OCI-LY7 (cell line): Measurements from ENCODE around the gene ARIH1. TPM values are rescaled to one million over a fixed set of nuclear protein-coding genes. Genes with fewer than 3 reads are reported as not detected.

Experiments used
- BruUV-seq: library from RNA; stranded (reverse); fragments of 400-500 nt; replicated peaks from 2 replicates; lab custom pipeline; 2021; lab: Mats Ljungman, UMichigan
- CTCF ChIA-PET: fragments of 300-600 bp; sonication (Branson Sonifier 250); formaldehyde crosslinking; loops from one replicate; lab custom pipeline; 2022; ENCODE audit warnings: antibody characterized with exemption; ENCODE audit not compliant: unreplicated experiment; lab: Charles Lee
- POLR2A ChIA-PET: fragments of 300-600 bp; sonication (Branson Sonifier 250); formaldehyde crosslinking; loops from one replicate; lab custom pipeline; 2022; ENCODE audit warnings: antibody characterized with exemption; lab: Charles Lee
- DNase-seq: peaks from one replicate; pipeline ENCODE4 v3.0.0-alpha.2; 2015; ENCODE audit warnings: low spot score
- H2AFZ ChIP-seq: fragments of 200-600 bp; sonication (generic), shearing (Covaris generic); 2 replicates; pipeline ENCODE4 v1.6.1; 2014; ENCODE audit warnings: mild to moderate bottlenecking, antibody characterized with exemption, low read length, moderate library complexity
- H3K27ac ChIP-seq: fragments of 200-600 bp; sonication (generic); 2 replicates; pipeline ENCODE4 v1.5.1; 2014; ENCODE audit warnings: mixed run types, low read depth, mild to moderate bottlenecking, moderate library complexity, low read length, inconsistent platforms; ENCODE audit not compliant: poor library complexity, severe bottlenecking
- H3K36me3 ChIP-seq: fragments of 200-600 bp; sonication (generic); 2 replicates; pipeline ENCODE4 v1.6.1; 2014; ENCODE audit warnings: mild to moderate bottlenecking, antibody characterized with exemption, low read length, moderate library complexity, mixed read lengths; ENCODE audit not compliant: insufficient read depth
- H3K4me1 ChIP-seq: fragments of 200-600 bp; sonication (generic); 2 replicates; pipeline ENCODE4 v1.5.1; 2014; ENCODE audit warnings: mild to moderate bottlenecking, low read length; ENCODE audit not compliant: insufficient read depth, poor library complexity, severe bottlenecking
- H3K4me2 ChIP-seq: fragments of 200-600 bp; sonication (generic); 2 replicates; pipeline ENCODE4 v1.6.1; 2014; ENCODE audit warnings: mild to moderate bottlenecking, low read length
- H3K4me3 ChIP-seq: fragments of 200-600 bp; sonication (generic); 2 replicates; pipeline ENCODE4 v1.5.1; 2014; ENCODE audit warnings: mild to moderate bottlenecking, low read depth, low read length; ENCODE audit not compliant: poor library complexity, severe bottlenecking
- H3K79me2 ChIP-seq: fragments of 200-600 bp; sonication (generic); 2 replicates; pipeline ENCODE4 v1.6.1; 2016; ENCODE audit warnings: low read depth, mild to moderate bottlenecking, low read length, moderate library complexity, mixed read lengths; ENCODE audit not compliant: insufficient read depth
- H3K9me2 ChIP-seq: fragments of 200-600 bp; sonication (generic); 2 replicates; pipeline ENCODE4 v1.6.1; 2016; ENCODE audit warnings: mild to moderate bottlenecking, low read length, mixed read lengths; ENCODE audit not compliant: insufficient read depth
- H3K9me3 ChIP-seq: fragments of 200-600 bp; sonication (generic); 2 replicates; pipeline ENCODE4 v1.6.1; 2014; ENCODE audit warnings: mild to moderate bottlenecking, mixed run types, low read length, mixed read lengths
- H4K20me1 ChIP-seq: fragments of 200-600 bp; sonication (generic); 2 replicates; pipeline ENCODE4 v1.6.1; 2014; ENCODE audit warnings: mild to moderate bottlenecking, antibody characterized with exemption, low read length, moderate library complexity, mixed read lengths; ENCODE audit not compliant: insufficient read depth
- CTCF ChIP-seq: fragments of 200-600 bp; sonication (generic); conservative IDR thresholded peaks from 2 replicates; pipeline ENCODE4 v1.5.1; 2014; ENCODE audit warnings: mild to moderate bottlenecking, antibody characterized with exemption, low read length, moderate library complexity, mixed read lengths
- EZH2phosphoT487 ChIP-seq: fragments of 200-600 bp; sonication (generic); IDR thresholded peaks from 2 replicates; pipeline ENCODE4 v1.6.1; 2018; ENCODE audit warnings: low read depth, borderline replicate concordance, mild to moderate bottlenecking, mixed run types, antibody characterized with exemption, low read length, moderate library complexity, mixed read lengths
- intact Hi-C: fragments of 100-400 bp; cut with micrococcal nuclease; formaldehyde crosslinking; loops from one replicate; pipeline ENCODE4 v1.10.0; 2022; ENCODE audit not compliant: unreplicated experiment
- total RNA-seq, 2 experiments: library from RNA; depleted of rRNA in 1 of 2; stranded (reverse); fragments of >200 nt in 1 of 2; shearing (Covaris generic) in 1 of 2; gene quantifications; 2 replicates each; pipeline ENCODE4 v1.2.3, GENCODE V29; 2014 to 2022

Gene ARIH1
- total RNA-seq, 2 experiments from 2014 or later, result 33.0 to 142 TPM

- no peaks in the 10 kb centered on the region for H3K79me2 ChIP-seq
- H3K36me3 ChIP-seq, result peaks cover 78% of the 10 kb centered on the region
- H2AFZ ChIP-seq, result no peak overlapping the region
- H3K4me2 ChIP-seq, result no peak overlapping the region
- H3K9me3 ChIP-seq, result no peaks in the 10 kb centered on the region
- DNase-seq, result no peak
- no peaks in the 10 kb centered on the region for H3K9me2 ChIP-seq
- H3K4me1 ChIP-seq, result no peaks in the 10 kb centered on the region
- H3K4me3 ChIP-seq, result no peak overlapping the region
- intact Hi-C loops, result loop anchor here (10.0 kb wide), 1 partner anchor 270 kb away; no protein-coding TSS in a partner anchor
- no peak overlapping the region for H3K27ac ChIP-seq
- POLR2A ChIA-PET, result no interaction called here
- CTCF ChIA-PET, result no interaction called here
- BruUV-seq, result no TSS peak
- H4K20me1 ChIP-seq, result no peaks in the 10 kb centered on the region
- no peak for TF ChIP-seq EZH2phosphoT487
- TF ChIP-seq CTCF, result no peak
Observed at GRCh38 chr15:72585025-72585424, 110.9 kb downstream of the ARIH1 start.

- TF ChIP-seq EZH2phosphoT487 (no peak), CTCF (peak; percentile 34; the same call in 1 of the 2 replicates)
- no peak for DNase-seq
- Histone ChIP-seq H3K9me3 (no peaks in the 10 kb centered on the region), H3K4me1 (no peaks in the 10 kb centered on the region), H2AFZ (no peak overlapping the region), H3K79me2 (no peaks in the 10 kb centered on the region), H3K36me3 (peaks cover 73% of the 10 kb centered on the region), H3K27ac (no peak overlapping the region), H3K4me2 (no peak overlapping the region), H3K9me2 (no peaks in the 10 kb centered on the region), H4K20me1 (no peaks in the 10 kb centered on the region), H3K4me3 (no peak overlapping the region)
- ChIA-PET POLR2A (interaction anchor here (0.7 kb wide), 1 partner anchor 106 kb away, joined by 3 read pairs; no protein-coding TSS in a partner anchor), CTCF (no interaction called here)
- BruUV-seq, result no TSS peak
- intact Hi-C loops, result loop anchor here (10.0 kb wide), 1 partner anchor 271 kb away; no protein-coding TSS in a partner anchor
Observed at GRCh38 chr15:72585476-72586058, 111.4 kb downstream of the ARIH1 start.

DNA sequence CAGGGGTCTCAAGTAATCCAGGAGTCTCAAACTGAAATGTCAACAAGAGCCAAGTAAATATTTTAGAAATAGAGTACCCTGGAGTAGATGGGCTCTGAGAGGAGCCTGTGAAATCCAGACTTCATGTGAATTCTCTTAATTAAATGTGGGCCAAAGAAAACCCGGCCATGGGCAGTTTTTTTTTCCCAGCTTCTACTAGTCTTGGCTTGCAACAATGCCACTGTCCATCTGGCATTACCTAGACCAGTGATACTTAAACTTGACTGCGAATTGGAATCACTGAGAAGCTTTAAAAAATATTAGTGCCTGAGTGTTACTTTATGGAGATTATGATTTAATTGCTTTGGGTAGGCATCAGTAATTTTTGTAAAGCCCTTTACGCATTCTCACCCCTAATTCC is 114.0 kb downstream of the ARIH1 start:
- no peak overlapping the region for H3K4me3 ChIP-seq
- H3K9me2 ChIP-seq, result no peaks in the 10 kb centered on the region
- H3K27ac ChIP-seq, result no peak overlapping the region
- POLR2A ChIA-PET, result no interaction called here
- intact Hi-C loops, result loop anchor here (10.0 kb wide), 1 partner anchor 273 kb away; no protein-coding TSS in a partner anchor
- H2AFZ ChIP-seq, result no peak overlapping the region
- H3K9me3 ChIP-seq, result no peaks in the 10 kb centered on the region
- H3K36me3 ChIP-seq, result peaks cover 50% of the 10 kb centered on the region
- TF ChIP-seq EZH2phosphoT487, result no peak
- TF ChIP-seq CTCF, result no peak
- H3K4me2 ChIP-seq, result no peak overlapping the region
- no peaks in the 10 kb centered on the region for H3K4me1 ChIP-seq
- BruUV-seq, result no TSS peak
- CTCF ChIA-PET, result no interaction called here
- no peaks in the 10 kb centered on the region for H3K79me2 ChIP-seq
- no peaks in the 10 kb centered on the region for H4K20me1 ChIP-seq
- no peak for DNase-seq
